DND-41 (cell line): ENCODE measurements around the gene ATP9A.

Experiments
- CTCF ChIP-seq: IDR thresholded peaks from 2 replicates; pipeline ENCODE4 v1.5.1; 2012; ENCODE audit warnings: borderline replicate concordance, low read length, moderate library complexity, mild to moderate bottlenecking; ENCODE audit not compliant: poor library complexity, severe bottlenecking; ENCODE audit errors: extremely low read depth
- EZH2 ChIP-seq: IDR thresholded peaks from 3 replicates; pipeline ENCODE4 v1.6.1; 2012; ENCODE audit warnings: borderline replicate concordance, low read depth, mild to moderate bottlenecking, moderate library complexity, low read length, inconsistent platforms; ENCODE audit not compliant: severe bottlenecking

GRCh38 chr20:51647674-51648570 lies 120.3 kb downstream of the ATP9A start:
- TF ChIP-seq CTCF (no peak), EZH2 (no peak)
